Measurements from ENCODE around the gene TIPARP. TPM values are rescaled to one million over a fixed set of nuclear protein-coding genes. Genes with fewer than 3 reads are reported as not detected.
A peak's percentile ranks its signal among the peaks of the same experiment; 100 is the strongest.

TIPARP gene
- total RNA-seq, 1 experiment from 2014 or later: 22.1 TPM

DNA sequence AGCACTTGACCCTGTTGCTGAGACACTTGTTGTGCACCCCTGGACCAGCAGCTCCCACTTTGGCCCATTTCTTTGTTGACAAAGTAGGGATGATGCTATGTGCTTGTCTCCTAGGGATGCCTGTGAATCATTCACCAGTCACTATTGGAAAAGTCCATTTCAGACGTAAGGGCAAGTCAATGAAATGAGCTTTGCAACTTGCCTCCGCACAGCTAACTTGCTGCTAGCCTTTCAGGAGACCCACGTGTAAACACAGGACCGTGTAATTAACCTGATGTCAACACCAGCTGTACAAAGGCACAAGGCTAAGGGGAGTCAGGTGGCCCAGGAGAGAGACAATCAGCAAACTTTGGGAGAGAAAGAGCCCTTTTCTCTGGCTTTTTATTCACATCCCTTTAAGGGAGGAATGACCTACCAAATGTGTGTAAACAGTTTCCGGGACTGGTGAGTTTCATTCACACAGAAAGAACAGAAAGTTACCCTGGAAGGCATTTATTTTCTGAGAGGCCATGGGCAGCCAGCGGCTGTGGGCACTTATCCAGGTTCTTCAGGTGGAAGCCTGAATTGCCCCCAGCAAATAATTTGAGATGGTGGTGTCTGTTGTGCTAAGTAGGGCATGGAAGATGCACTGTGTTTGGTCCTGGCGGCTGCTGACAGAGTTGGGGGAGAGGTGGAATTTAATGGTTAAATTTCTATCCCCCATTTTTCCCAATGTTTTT is 54.0 kb downstream of the TIPARP start:
- in situ Hi-C loops (cut with HindIII; ENCODE audit: low pct_unique_long_range_greater_than_20kb, low sequenced_read_pairs) (no loop called here), intact Hi-C loops (cut with micrococcal nuclease; ENCODE audit: unreplicated experiment) (no loop called here)
- CTCF ChIA-PET: interaction anchor here (0.6 kb wide), 1 partner anchor 33 kb away, joined by 3 read pairs; no protein-coding TSS in a partner anchor
- ATAC-seq: peak; percentile 61
- Histone ChIP-seq H3K36me3 (ENCODE audit: control insufficient read depth, insufficient read depth, low read length) (no peaks in the 10 kb centered on the region), H3K27ac (ENCODE audit: low read length) (no peak overlapping the region), H3K4me3 (ENCODE audit: low read depth in 2 of 2, low read length in 2 of 2) (no peak overlapping the region), H3K9me3 (ENCODE audit: control insufficient read depth, insufficient read depth, low read depth, low read length) (no peaks in the 10 kb centered on the region), H3K27me3 (ENCODE audit: control insufficient read depth, insufficient read depth, low read length) (no peaks in the 10 kb centered on the region), H3K4me1 (ENCODE audit: control insufficient read depth, insufficient read depth, low read length) (no peaks in the 10 kb centered on the region)
- BruUV-seq (replicated peaks): no TSS peak
- no peak for DNase-seq (ENCODE audit: low read depth, low spot score)
- POLR2A ChIA-PET: no interaction called here
- TF ChIP-seq REST (IDR thresholded peaks at IDR 0.05; ENCODE audit: insufficient read depth in 1 of 2, low read depth in 2 of 2, low read length in 1 of 2): no peak
- TF ChIP-seq, protein P1, sequence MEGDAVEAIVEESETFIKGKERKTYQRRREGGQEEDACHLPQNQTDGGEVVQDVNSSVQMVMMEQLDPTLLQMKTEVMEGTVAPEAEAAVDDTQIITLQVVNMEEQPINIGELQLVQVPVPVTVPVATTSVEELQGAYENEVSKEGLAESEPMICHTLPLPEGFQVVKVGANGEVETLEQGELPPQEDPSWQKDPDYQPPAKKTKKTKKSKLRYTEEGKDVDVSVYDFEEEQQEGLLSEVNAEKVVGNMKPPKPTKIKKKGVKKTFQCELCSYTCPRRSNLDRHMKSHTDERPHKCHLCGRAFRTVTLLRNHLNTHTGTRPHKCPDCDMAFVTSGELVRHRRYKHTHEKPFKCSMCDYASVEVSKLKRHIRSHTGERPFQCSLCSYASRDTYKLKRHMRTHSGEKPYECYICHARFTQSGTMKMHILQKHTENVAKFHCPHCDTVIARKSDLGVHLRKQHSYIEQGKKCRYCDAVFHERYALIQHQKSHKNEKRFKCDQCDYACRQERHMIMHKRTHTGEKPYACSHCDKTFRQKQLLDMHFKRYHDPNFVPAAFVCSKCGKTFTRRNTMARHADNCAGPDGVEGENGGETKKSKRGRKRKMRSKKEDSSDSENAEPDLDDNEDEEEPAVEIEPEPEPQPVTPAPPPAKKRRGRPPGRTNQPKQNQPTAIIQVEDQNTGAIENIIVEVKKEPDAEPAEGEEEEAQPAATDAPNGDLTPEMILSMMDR (IDR thresholded peaks at IDR 0.05): no peak

DNA sequence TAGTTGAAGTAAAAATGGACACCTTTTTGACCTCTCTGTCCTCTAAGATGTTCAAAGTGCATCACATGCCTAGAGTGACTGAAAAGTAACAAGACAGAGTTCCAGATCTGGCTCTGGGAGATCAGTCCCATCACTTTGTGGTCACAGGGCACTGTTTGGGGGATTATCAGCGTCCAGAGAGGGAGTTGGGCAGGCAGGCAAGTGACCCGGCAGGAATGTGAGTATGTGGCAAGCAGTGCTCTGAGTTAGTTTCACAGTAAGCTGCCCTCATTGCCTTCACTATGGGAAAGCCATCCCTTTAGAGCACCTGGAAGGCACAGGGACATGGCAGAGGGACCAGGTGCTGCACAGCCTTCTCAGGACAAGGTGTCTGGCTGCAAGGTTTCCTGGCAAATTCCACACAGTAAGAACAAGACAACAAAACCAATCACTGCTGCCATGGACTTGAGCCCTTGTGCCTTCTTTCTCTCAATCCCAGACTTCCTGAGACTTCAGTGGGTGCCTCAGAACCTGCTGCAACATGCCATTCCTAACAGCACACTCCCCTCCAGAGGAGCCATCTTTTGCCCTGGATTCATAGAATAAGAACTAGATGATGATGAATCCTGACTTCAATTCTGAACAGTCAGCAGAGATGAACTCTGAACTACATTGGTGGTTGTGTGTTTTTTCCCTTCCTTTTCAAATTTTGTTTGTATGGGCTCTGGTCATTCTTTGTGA is 55.2 kb downstream of the TIPARP start:
- Histone ChIP-seq H3K27me3 (ENCODE audit: control insufficient read depth, insufficient read depth, low read length) (no peaks in the 10 kb centered on the region), H3K27ac (ENCODE audit: low read length) (no peak overlapping the region), H3K36me3 (ENCODE audit: control insufficient read depth, insufficient read depth, low read length) (no peaks in the 10 kb centered on the region), H3K4me1 (ENCODE audit: control insufficient read depth, insufficient read depth, low read length) (no peaks in the 10 kb centered on the region), H3K9me3 (ENCODE audit: control insufficient read depth, insufficient read depth, low read depth, low read length) (no peaks in the 10 kb centered on the region), H3K4me3 (ENCODE audit: low read depth in 2 of 2, low read length in 2 of 2) (no peak overlapping the region)
- ATAC-seq (no peak), DNase-seq (ENCODE audit: low read depth, low spot score) (no peak)
- TF ChIP-seq REST (IDR thresholded peaks at IDR 0.05; ENCODE audit: insufficient read depth in 1 of 2, low read depth in 2 of 2, low read length in 1 of 2) (no peak), POLR2AphosphoS5 (IDR thresholded peaks at IDR 0.05; ENCODE audit: low read depth, low read length) (no peak), TCF7L2 (IDR thresholded peaks at IDR 0.05; ENCODE audit: low read depth, low read length) (no peak), SIN3A (IDR thresholded peaks at IDR 0.05; ENCODE audit: borderline replicate concordance, insufficient read depth, low read depth, low read length) (no peak)
- TF ChIP-seq, protein P1 (IDR thresholded peaks at IDR 0.05): no peak
- BruUV-seq (replicated peaks): no TSS peak
- ChIA-PET CTCF (no interaction called here), POLR2A (no interaction called here)
- intact Hi-C loops (cut with micrococcal nuclease; ENCODE audit: unreplicated experiment): no loop called here
- in situ Hi-C loops (cut with HindIII; ENCODE audit: low pct_unique_long_range_greater_than_20kb, low sequenced_read_pairs): no loop called here
